HepG2 (cell line): ENCODE measurements around the gene MCAT. TPM values are rescaled to one million over a fixed set of nuclear protein-coding genes. Genes with fewer than 3 reads are reported as not detected.

Experiments used
- AKAP8 ChIP-seq: sonication (generic); formaldehyde crosslinking; IDR thresholded peaks from 2 replicates; pipeline ENCODE4 v1.5.1; 2020; ENCODE audit warnings: mild to moderate bottlenecking, missing genetic modification reagents
- AKNA ChIP-seq: sonication (generic); formaldehyde crosslinking; IDR thresholded peaks from 2 replicates; pipeline ENCODE4 v1.4.0; 2020; ENCODE audit warnings: missing genetic modification reagents, borderline replicate concordance
- ATF7-NPFF ChIP-seq: sonication (generic); formaldehyde crosslinking; IDR thresholded peaks from 2 replicates; pipeline ENCODE4 v1.8.1; 2023; ENCODE audit warnings: mild to moderate bottlenecking, low read depth, missing genetic modification reagents, moderate library complexity
- ELF4 ChIP-seq: sonication (generic); formaldehyde crosslinking; IDR thresholded peaks from 2 replicates; pipeline ENCODE4 v1.5.0; 2020; ENCODE audit warnings: missing genetic modification reagents, mild to moderate bottlenecking, moderate library complexity, borderline replicate concordance
- GPBP1L1 ChIP-seq: sonication (generic); formaldehyde crosslinking; IDR thresholded peaks from 2 replicates; pipeline ENCODE4 v1.5.0; 2020; ENCODE audit warnings: mild to moderate bottlenecking, missing genetic modification reagents
- HNRNPL ChIP-seq: fragments of 200-400 bp; formaldehyde crosslinking; IDR thresholded peaks from 2 replicates; pipeline ENCODE4 v1.6.1; 2017; ENCODE audit warnings: mild to moderate bottlenecking, low read depth, low read length
- JARID2 ChIP-seq: sonication (generic); formaldehyde crosslinking; IDR thresholded peaks from 2 replicates; pipeline ENCODE4 v1.8.1; 2023; ENCODE audit warnings: missing genetic modification reagents, inconsistent platforms; ENCODE audit not compliant: insufficient replicate concordance
- KLF15 ChIP-seq: sonication (generic); formaldehyde crosslinking; IDR thresholded peaks from 2 replicates; pipeline ENCODE4 v1.8.1; 2023; ENCODE audit warnings: borderline replicate concordance, mild to moderate bottlenecking, inconsistent platforms, missing genetic modification reagents, mixed read lengths
- MIER2 ChIP-seq: IDR thresholded peaks from 2 replicates; pipeline ENCODE4 v1.6.1; 2016; ENCODE audit warnings: missing biosample characterization, missing genetic modification reagents
- RFXANK ChIP-seq: IDR thresholded peaks from 2 replicates; pipeline ENCODE4 v1.6.1; 2016
- SIX4 ChIP-seq: sonication (generic); formaldehyde crosslinking; IDR thresholded peaks from 2 replicates; pipeline ENCODE4 v1.4.0; 2020; ENCODE audit warnings: missing genetic modification reagents
- THAP9 ChIP-seq: sonication (generic); formaldehyde crosslinking; IDR thresholded peaks from 2 replicates; pipeline ENCODE4; 2020; ENCODE audit warnings: missing genetic modification reagents, mild to moderate bottlenecking, borderline replicate concordance
- YEATS2 ChIP-seq: sonication (generic); formaldehyde crosslinking; IDR thresholded peaks from 2 replicates; pipeline ENCODE4 v1.4.0; 2020; ENCODE audit warnings: missing genetic modification reagents, borderline replicate concordance
- ZBTB42 ChIP-seq: sonication (generic); formaldehyde crosslinking; IDR thresholded peaks from 2 replicates; pipeline ENCODE4 v1.5.0; 2020; ENCODE audit warnings: mild to moderate bottlenecking, missing genetic modification reagents
- ZFP62 ChIP-seq: sonication (generic); formaldehyde crosslinking; IDR thresholded peaks from 2 replicates; pipeline ENCODE4 v1.4.0; 2020; ENCODE audit warnings: missing genetic modification reagents
- ZNF3 ChIP-seq: IDR thresholded peaks from 2 replicates; pipeline ENCODE4 v1.7.0; 2017; ENCODE audit warnings: inconsistent platforms
- ZNF33B ChIP-seq: sonication (generic); formaldehyde crosslinking; IDR thresholded peaks from 2 replicates; pipeline ENCODE4 v1.5.1; 2020; ENCODE audit warnings: mild to moderate bottlenecking, missing genetic modification reagents
- ZNF512 ChIP-seq: sonication (generic); formaldehyde crosslinking; IDR thresholded peaks from 2 replicates; pipeline ENCODE4 v1.4.0; 2020; ENCODE audit warnings: mild to moderate bottlenecking, missing genetic modification reagents
- ZNF879 ChIP-seq: sonication (generic); formaldehyde crosslinking; IDR thresholded peaks from 2 replicates; pipeline ENCODE4 v1.8.1; 2023; ENCODE audit warnings: missing genetic modification reagents
- polyA plus RNA-seq, 8 experiments: library from polyadenylated mRNA; depleted of rRNA in 3 of 8; stranded (reverse) in 7 of 8; unstranded in 1 of 8; fragments of >200 nt; fragmentation: Illumina TruSeq in 4 of 8; extraction: Trizol in 4 of 8; gene quantifications; 2 replicates each; pipeline versions ENCODE4 v1.2.1 to v1.2.3, GENCODE V29; 2011 to 2016; ENCODE audit warnings: low read depth in 4 of 8, missing spikeins in 1 of 8, mixed read lengths in 1 of 8; ENCODE audit not compliant: insufficient read depth in 1 of 8
- total RNA-seq, 5 experiments: library from RNA; depleted of rRNA; stranded (reverse); fragments of >200 nt; fragmentation: Illumina TruSeq; extraction: Trizol; gene quantifications; 2 replicates each; pipeline ENCODE4 v1.2.3, GENCODE V29; 2016; ENCODE audit warnings: low read depth in 1 of 5

MCAT gene
- total and polyA plus RNA-seq, 2 of the 13 experiments (the other 11 are each of a cell fraction or from before 2014, with no cell fraction given), result 9.3 to 16.7 TPM

GRCh38 chr22:43088984-43089717 lies 54.0 kb downstream of the MCAT start, which contains the start of gene TTLL1 (continued):
- TF ChIP-seq AKNA (no peak), YEATS2 (CRISPR knock-in tag) (no peak), RFXANK (CRISPR knock-in tag) (no peak), THAP9 (CRISPR knock-in tag) (peak; percentile 40; the same call in 1 of the 2 replicates), JARID2 (no peak), HNRNPL (no peak), AKAP8 (CRISPR knock-in tag) (peak; percentile 58; the same call in 1 of the 2 replicates), ZNF512 (CRISPR knock-in tag) (no peak), ATF7-NPFF (0 out of 2 replicates have a peak, but pooled peaks have one; percentile 20), ZNF3 (no peak), ELF4 (CRISPR knock-in tag) (no peak), ZNF879 (CRISPR knock-in tag) (no peak), KLF15 (CRISPR knock-in tag) (no peak), ZNF33B (CRISPR knock-in tag) (peak; percentile 61; the same call in 1 of the 2 replicates), GPBP1L1 (CRISPR knock-in tag) (no peak), MIER2 (CRISPR knock-in tag) (no peak), SIX4 (CRISPR knock-in tag) (no peak), ZBTB42 (no peak), ZFP62 (no peak)
